ENCODE measurements around the gene FAM186B. TPM values are rescaled to one million over a fixed set of nuclear protein-coding genes. Genes with fewer than 3 reads are reported as not detected.
A peak's percentile ranks its signal among the peaks of the same experiment; 100 is the strongest.

FAM186B gene
- total and polyA plus RNA-seq, 2 of the 13 experiments (the other 11 are each of a cell fraction or from before 2014, with no cell fraction given), result 0.07 to 0.20 TPM

DNA sequence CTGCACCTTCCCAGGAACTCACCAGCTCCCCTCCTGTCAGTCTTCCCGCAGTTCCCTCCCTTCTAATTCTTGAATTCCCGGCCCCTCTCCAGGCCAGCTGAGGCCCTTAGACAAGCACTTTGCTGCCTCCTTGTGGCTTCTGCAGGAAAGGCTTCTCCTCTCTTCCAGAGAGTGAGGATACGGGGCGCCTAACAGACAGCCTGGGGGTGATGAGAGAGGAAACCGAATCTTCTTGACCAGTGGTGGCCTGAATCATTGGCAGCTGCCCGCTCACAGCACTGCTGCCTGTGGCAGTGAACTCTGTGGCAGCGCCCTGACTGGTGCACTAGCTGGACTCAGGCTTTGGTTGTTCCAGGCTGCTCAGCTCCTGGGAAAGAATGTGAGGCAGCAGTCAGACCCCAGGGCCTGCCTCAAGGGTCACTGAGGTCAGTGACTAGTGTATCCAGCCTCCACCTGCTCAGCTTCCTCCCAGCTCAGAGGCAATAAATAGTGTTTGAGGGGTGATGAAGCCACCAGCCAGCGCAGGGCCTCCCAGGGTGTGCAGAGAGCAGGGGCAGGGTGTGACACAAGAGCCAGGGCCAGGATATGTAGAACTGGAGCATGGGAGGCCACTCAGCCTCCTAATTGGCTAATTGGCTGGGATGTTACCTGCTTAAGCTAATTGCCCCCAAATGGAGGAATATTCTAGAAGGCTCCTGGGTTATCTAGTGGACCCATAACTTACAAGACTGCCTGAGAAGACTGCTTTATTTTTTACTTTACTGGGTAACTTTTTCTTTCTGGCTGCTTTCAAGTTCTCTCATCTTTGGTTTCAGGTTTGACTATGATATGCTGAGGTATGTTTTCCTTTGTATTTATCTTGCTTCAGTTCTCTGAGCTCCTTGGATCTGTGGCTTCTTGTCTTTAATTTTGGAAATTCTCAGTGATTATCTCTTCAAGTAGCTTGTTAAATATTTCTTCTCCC, 24.6 kb downstream of the FAM186B start (continued):
- TF ChIP-seq TBX2 (CRISPR knock-in tag; IDR thresholded peaks at IDR 0.05; ENCODE audit: borderline replicate concordance) (no peak), ERF (CRISPR knock-in tag; IDR thresholded peaks at IDR 0.05) (no peak), KDM3A (CRISPR knock-in tag; IDR thresholded peaks at IDR 0.05; ENCODE audit: low read depth) (0 out of 2 replicates have a peak, but pooled peaks have one; percentile 49), KMT2B (CRISPR knock-in tag; IDR thresholded peaks at IDR 0.05) (no peak), ZNF264 (CRISPR knock-in tag; IDR thresholded peaks at IDR 0.05) (no peak), TP53 (CRISPR knock-in tag; conservative IDR thresholded peaks at IDR 0.05) (no peak), MED13 (CRISPR knock-in tag; IDR thresholded peaks at IDR 0.05) (no peak), AKAP8 (CRISPR knock-in tag; IDR thresholded peaks at IDR 0.05) (no peak), LCORL (IDR thresholded peaks at IDR 0.05) (no peak), LCORL (CRISPR knock-in tag; IDR thresholded peaks at IDR 0.05) (0 out of 2 replicates have a peak, but pooled peaks have one; percentile 39), SIN3A (IDR thresholded peaks at IDR 0.05; ENCODE audit: borderline replicate concordance, low read depth, low read length) (no peak), PRMT3 (CRISPR knock-in tag; IDR thresholded peaks at IDR 0.05; ENCODE audit: borderline replicate concordance, low read depth) (no peak), ZNF468 (CRISPR knock-in tag; IDR thresholded peaks at IDR 0.05) (no peak), JUNB (CRISPR knock-in tag; IDR thresholded peaks at IDR 0.05; ENCODE audit: borderline replicate concordance) (no peak), CREM (IDR thresholded peaks at IDR 0.05) (no peak), CREM (CRISPR knock-in tag; IDR thresholded peaks at IDR 0.05) (no peak), GLI4 (CRISPR knock-in tag; IDR thresholded peaks at IDR 0.05; ENCODE audit: borderline replicate concordance) (no peak), ZMYM2 (CRISPR knock-in tag; IDR thresholded peaks at IDR 0.05) (no peak), ZNF510 (CRISPR knock-in tag; IDR thresholded peaks at IDR 0.05; ENCODE audit: low read depth) (no peak)
- TF ChIP-seq, protein P1, sequence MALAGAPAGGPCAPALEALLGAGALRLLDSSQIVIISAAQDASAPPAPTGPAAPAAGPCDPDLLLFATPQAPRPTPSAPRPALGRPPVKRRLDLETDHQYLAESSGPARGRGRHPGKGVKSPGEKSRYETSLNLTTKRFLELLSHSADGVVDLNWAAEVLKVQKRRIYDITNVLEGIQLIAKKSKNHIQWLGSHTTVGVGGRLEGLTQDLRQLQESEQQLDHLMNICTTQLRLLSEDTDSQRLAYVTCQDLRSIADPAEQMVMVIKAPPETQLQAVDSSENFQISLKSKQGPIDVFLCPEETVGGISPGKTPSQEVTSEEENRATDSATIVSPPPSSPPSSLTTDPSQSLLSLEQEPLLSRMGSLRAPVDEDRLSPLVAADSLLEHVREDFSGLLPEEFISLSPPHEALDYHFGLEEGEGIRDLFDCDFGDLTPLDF (CRISPR knock-in tag; IDR thresholded peaks at IDR 0.05), result no peak
- TF ChIP-seq, protein P2, sequence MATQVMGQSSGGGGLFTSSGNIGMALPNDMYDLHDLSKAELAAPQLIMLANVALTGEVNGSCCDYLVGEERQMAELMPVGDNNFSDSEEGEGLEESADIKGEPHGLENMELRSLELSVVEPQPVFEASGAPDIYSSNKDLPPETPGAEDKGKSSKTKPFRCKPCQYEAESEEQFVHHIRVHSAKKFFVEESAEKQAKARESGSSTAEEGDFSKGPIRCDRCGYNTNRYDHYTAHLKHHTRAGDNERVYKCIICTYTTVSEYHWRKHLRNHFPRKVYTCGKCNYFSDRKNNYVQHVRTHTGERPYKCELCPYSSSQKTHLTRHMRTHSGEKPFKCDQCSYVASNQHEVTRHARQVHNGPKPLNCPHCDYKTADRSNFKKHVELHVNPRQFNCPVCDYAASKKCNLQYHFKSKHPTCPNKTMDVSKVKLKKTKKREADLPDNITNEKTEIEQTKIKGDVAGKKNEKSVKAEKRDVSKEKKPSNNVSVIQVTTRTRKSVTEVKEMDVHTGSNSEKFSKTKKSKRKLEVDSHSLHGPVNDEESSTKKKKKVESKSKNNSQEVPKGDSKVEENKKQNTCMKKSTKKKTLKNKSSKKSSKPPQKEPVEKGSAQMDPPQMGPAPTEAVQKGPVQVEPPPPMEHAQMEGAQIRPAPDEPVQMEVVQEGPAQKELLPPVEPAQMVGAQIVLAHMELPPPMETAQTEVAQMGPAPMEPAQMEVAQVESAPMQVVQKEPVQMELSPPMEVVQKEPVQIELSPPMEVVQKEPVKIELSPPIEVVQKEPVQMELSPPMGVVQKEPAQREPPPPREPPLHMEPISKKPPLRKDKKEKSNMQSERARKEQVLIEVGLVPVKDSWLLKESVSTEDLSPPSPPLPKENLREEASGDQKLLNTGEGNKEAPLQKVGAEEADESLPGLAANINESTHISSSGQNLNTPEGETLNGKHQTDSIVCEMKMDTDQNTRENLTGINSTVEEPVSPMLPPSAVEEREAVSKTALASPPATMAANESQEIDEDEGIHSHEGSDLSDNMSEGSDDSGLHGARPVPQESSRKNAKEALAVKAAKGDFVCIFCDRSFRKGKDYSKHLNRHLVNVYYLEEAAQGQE (IDR thresholded peaks at IDR 0.05; ENCODE audit: borderline replicate concordance in 1 of 2, low read depth in 1 of 2, low read length in 2 of 2), result no peak
- TF ChIP-seq, protein P3, sequence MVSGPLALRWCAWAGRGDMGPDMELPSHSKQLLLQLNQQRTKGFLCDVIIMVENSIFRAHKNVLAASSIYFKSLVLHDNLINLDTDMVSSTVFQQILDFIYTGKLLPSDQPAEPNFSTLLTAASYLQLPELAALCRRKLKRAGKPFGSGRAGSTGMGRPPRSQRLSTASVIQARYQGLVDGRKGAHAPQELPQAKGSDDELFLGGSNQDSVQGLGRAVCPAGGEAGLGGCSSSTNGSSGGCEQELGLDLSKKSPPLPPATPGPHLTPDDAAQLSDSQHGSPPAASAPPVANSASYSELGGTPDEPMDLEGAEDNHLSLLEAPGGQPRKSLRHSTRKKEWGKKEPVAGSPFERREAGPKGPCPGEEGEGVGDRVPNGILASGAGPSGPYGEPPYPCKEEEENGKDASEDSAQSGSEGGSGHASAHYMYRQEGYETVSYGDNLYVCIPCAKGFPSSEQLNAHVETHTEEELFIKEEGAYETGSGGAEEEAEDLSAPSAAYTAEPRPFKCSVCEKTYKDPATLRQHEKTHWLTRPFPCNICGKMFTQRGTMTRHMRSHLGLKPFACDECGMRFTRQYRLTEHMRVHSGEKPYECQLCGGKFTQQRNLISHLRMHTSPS (CRISPR knock-in tag; IDR thresholded peaks at IDR 0.05; ENCODE audit: low read depth), result no peak
- TF ChIP-seq, protein P4, sequence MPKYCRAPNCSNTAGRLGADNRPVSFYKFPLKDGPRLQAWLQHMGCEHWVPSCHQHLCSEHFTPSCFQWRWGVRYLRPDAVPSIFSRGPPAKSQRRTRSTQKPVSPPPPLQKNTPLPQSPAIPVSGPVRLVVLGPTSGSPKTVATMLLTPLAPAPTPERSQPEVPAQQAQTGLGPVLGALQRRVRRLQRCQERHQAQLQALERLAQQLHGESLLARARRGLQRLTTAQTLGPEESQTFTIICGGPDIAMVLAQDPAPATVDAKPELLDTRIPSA (CRISPR knock-in tag; IDR thresholded peaks at IDR 0.05; ENCODE audit: borderline replicate concordance), result no peak
